Stimulated activated CD4-positive, alpha-beta T cell treated with anti-CD3 and anti-CD28 coated beads, Interleukin-12 subunit alpha, Interleukin-12 subunit beta, amount 100 ng/mL, for 48 hours (primary cell): Measurements from ENCODE around the gene EDN1.
"Not testable (repeated sequence)": the region's sequence is repeated elsewhere in the genome, so short reads cannot be mapped to it uniquely, and the experiment has no call there.

Source experiments
- DNase-seq, 3 donors: peaks; one replicate each; pipeline ENCODE4 v3.0.0-alpha.2; 2020; ENCODE audit warnings: low read depth in 2 of 3, low spot score in 1 of 3

The EDN1 gene

GRCh38 chr6:12293931-12294807 is 4.0 kb downstream of the EDN1 start:
- DNase-seq: no peak

- no peak for DNase-seq
Measured at GRCh38 chr6:12294851-12295536, 4.8 kb downstream of the EDN1 start.

- DNase-seq: no peak
Measured at GRCh38 chr6:12295558-12296254, 5.5 kb downstream of the EDN1 start.

- no peak for DNase-seq
Measured at GRCh38 chr6:12296255-12296573, 6.1 kb downstream of the EDN1 start.

GRCh38 chr6:12296604-12297003 is 6.4 kb downstream of the EDN1 start:
- no peak for DNase-seq

GRCh38 chr6:12297363-12298016 is 7.3 kb downstream of the EDN1 start:
- DNase-seq: no peak

GRCh38 chr6:12298017-12298978 is 8.1 kb downstream of the EDN1 start:
- DNase-seq: no peak

GRCh38 chr6:12298995-12299394 is 8.8 kb downstream of the EDN1 start:
- no peak for DNase-seq

GRCh38 chr6:12301018-12301417 is 10.9 kb downstream of the EDN1 start:
- DNase-seq: no peak

- no peak for DNase-seq
Measured at GRCh38 chr6:12304487-12304886, 14.3 kb downstream of the EDN1 start.

GRCh38 chr6:12309070-12309469 is 18.9 kb downstream of the EDN1 start:
- DNase-seq: no peak

- DNase-seq: no peak
Measured at GRCh38 chr6:12311106-12311505, 20.9 kb downstream of the EDN1 start.

GRCh38 chr6:12312736-12313135 is 22.6 kb downstream of the EDN1 start:
- no peak for DNase-seq

- DNase-seq: no peak
Measured at GRCh38 chr6:12313306-12313991, 23.3 kb downstream of the EDN1 start.

GRCh38 chr6:12313992-12314589 is 23.9 kb downstream of the EDN1 start:
- DNase-seq: no peak

GRCh38 chr6:12314751-12315150 is 24.6 kb downstream of the EDN1 start:
- DNase-seq: no peak

- DNase-seq: no peak
Measured at GRCh38 chr6:12315292-12316081, 25.3 kb downstream of the EDN1 start.

GRCh38 chr6:12318749-12319148 is 28.6 kb downstream of the EDN1 start:
- DNase-seq: no peak

GRCh38 chr6:12320074-12320473 is 29.9 kb downstream of the EDN1 start:
- DNase-seq: not testable (repeated sequence)
